NCI-H2227 treated with DMSO at 0.1 percent for 48 hours (cell line): ENCODE measurements around the gene GIT2.
"Not testable (repeated sequence)": the region's sequence is repeated elsewhere in the genome, so short reads cannot be mapped to it uniquely, and the experiment has no call there.

Experiments used
- DNase-seq: peaks from one replicate; lab custom pipeline; 2025; lab: John Stamatoyannopoulos, UW

The GIT2 gene

DNA sequence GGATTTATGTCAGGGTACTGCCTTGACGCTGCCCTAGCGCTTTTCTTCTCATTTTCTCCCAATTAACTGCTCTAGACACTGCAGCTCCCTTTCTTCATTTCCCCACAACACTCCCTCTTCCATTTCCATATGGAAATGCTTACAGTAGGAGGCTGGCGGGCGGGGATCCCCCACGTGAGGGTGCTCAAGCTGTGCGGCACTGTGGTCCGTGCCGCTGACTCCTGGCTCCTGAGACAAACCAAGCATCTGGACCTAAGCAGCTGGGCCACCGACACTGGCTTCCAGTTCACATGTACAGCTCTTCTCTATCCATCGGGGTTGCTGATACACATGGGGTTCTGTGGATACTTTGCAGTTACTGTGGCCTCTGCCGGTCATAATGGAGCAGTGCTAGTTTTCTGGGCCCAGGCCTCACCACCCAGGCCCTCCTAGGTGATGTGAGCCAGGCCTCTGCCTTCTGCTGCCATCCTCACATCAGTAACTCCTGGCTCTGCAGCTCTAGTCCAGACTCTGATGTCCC, 75.8 kb downstream of the GIT2 start:
- no peak for DNase-seq

DNA sequence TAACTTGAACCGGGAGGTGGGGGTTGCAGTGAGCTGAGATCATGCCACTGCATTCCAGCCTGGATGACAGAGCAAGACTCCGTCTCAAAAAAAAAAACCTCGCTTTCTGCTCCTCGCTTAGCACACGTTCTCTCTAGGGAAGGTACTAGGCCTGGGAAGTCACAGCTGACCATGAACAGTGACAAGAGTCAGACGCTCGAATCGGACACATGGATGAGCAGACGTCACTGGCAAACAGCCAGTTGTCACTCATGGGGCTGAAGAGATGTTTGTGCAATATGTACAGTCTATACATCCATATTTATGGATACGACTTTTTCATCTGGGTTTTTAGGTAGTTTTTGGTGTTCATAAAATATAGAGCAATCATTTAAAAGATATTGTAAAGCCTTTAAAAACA, 76.7 kb downstream of the GIT2 start:
- DNase-seq: no peak

DNA sequence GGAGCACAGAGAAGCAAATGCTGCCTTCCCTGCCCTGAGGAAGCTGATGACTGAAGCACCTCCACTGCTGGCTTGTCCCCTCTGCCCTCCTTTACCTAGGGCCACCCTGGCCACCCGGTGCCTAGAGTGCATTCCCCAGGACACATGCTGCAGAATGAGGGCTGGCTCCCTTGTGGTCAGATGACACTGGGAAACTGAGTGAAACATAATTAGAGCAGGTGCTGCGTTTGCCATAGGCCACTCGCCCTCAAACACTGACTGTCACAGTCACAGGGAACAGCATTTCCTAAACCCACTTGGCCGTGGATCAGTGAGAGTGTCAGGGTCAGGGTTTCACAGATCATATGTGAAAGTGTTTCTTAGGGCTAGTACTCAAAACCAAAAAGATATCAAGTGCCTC, 80.1 kb downstream of the GIT2 start:
- no peak for DNase-seq

DNA sequence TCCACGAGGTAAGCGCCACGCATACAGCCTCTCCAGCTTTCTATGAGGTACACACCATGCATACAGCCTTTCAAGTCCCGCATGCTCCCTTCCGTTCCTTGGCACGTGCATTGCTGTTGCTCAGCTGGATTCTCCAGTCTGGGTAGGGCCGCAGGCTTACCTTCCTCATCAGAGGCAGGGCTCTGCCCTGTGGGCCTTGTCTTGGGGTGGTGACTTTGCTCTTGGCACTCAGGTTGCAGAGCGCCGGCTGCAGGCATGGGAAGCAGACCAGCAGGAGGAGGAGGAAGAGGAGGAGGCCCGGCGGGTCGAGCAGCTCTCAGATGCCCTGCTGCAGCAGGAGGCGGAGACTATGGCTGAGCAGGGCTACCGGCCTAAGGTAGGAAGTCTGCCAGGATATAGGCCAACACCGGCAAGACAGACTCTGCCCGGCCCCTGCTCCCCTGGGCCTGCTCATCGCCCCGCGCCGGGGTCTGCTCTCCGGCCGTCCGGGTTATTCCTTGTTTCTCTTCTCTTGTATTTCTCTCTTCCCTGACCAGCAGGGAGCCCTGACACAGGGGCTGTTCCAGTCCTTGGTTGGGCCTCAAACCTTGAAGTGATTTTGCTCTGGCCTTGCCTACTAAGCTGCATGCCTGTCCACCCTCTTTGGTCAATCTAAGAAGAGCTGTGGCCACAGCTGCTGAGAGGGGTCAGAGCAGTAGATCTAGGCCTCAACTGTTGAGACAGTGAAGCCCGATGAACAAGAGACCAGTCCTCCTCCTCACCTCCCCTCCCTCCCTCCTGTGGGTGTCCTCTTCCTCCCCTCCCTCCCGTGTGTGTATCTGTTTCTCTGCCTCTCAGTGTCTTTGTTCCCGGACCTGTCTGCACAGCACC, 80.8 kb downstream of the GIT2 start:
- DNase-seq: no peak

DNA sequence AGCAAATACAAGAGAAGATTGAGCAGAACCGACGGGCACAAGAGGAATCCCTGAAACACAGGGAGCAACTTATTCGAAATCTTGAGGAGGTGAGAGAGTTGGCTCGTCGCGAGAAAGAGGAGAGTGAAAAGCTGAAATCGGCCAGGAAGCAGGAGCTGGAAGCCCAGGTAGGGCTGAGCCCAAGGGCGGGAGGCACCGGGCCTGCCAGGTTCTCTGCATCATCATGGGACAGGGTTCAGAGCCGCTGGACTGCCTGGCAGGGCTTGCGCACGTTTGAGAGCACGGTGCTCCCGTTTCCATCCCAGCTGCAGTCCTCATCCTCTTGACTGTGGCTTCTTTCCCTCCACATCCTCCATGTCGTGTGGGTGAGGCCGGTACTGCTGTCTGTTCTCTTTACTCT, 81.7 kb downstream of the GIT2 start:
- DNase-seq: no peak

DNA sequence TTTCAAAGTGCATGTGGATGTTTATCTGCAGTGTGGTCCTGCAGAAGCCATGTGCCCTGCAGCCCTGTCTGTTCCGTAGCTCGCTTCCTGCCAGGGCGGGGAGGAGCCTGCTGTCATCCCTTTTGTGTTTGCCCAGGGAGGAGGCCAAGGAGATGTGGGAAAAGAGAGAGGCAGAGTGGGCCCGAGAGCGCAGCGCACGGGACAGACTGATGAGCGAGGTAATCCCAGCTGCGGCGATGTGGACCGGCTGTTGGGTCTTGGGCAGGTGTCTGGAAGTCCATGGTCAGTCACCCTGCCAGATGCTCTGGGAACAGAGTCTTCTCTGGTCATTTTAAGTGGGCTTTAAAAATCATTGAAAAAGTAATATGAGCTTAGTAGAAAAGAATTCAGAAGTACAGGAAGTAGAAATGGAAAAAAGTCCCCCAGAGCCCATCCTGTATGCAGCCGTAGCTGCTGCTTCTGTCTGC, 83.3 kb downstream of the GIT2 start:
- no peak for DNase-seq

DNA sequence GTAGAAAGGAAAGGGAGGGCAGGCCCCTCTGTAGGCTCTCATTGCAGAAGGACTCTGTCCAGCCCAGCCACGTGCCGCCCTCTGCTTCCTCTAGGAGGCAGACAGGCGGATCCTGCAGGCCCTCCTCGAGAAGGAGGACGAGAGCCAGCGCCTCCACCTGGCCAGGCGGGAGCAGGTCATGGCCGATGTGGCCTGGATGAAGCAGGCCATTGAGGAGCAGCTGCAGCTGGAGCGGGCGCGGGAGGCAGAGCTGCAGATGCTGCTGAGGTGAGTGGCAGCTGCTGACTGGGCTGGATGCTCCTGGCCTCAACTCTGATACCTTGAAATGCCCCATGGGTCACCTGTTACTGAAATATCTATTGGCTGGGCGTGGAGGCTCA, 85.2 kb downstream of the GIT2 start:
- DNase-seq: no peak

DNA sequence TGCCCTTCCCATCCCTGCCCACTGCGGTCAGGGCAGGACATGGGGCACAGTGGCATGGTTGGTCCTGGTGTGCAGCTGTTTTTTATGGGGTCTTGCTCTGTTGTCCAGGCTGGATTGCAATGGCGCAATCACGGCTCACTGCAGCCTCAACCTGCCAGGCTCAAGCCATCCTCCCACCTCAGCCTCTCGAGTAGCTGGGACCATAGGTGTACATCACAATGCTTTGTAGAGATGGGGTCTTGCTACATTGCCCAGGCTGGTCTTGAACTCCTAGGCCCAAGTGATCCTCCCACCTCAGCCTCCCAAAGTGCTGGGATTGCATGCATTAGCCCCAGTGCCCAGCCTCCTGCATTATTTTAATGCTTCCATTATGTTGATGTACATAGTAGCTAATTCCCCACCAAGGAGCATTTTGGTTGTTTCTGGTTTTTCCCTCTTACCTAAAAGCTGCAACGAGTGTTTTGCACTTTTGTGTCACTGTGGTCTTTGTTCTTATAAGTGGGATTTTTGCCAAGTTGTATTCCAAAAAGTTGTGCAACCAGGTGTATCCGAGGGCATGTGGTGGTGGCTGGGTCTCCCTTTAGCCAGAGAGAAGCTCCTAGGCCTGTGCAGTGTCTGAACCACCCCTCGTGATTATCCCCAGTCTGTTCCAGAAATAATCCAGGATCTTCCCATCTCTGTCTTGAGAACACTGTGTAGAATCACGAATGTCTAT, 85.8 kb downstream of the GIT2 start:
- no peak for DNase-seq

DNA sequence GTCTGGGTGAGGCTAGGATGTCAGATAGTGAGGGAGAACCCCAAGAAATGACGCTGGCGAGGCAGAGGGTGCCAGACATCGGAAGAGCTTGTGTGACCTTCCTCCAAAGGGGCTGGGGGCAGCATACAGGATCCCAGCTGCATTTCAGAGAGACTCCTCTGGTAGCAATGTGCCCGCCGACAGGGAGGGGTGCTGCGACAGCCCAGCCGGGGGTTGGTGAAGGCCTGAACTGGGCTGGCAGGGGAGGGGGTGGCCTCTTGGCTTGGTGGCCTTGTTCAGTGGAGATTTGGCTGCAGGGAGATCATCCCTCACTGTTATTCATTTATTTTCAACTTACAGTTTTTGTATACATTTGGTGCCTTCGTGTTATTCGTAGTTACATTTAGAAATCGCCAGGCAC, 90.9 kb downstream of the GIT2 start:
- no peak for DNase-seq

DNA sequence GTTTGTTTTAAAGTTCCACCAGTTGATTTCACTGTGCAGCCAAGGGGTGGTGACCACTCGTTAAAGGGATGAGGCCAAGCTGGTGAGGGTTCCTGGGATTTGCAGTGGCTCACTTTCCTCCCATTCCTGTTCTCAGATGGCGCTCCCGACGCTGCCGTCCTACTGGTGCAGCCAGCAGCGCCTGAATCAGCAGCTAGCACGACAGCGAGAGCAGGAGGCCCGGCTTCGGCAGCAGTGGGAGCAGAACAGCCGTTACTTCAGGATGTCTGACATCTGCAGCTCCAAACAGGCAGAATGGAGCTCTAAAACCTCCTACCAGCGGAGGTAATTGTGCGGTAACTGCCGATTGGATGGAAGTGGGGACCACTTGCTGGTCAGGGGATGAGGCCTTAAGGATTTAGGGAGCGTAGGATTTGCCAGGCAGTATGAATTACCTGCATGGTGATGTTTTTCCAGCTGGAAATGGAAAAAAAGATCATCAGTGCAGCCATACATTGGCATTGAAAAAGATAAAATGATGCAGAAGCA, 93.2 kb downstream of the GIT2 start:
- no peak for DNase-seq

DNA sequence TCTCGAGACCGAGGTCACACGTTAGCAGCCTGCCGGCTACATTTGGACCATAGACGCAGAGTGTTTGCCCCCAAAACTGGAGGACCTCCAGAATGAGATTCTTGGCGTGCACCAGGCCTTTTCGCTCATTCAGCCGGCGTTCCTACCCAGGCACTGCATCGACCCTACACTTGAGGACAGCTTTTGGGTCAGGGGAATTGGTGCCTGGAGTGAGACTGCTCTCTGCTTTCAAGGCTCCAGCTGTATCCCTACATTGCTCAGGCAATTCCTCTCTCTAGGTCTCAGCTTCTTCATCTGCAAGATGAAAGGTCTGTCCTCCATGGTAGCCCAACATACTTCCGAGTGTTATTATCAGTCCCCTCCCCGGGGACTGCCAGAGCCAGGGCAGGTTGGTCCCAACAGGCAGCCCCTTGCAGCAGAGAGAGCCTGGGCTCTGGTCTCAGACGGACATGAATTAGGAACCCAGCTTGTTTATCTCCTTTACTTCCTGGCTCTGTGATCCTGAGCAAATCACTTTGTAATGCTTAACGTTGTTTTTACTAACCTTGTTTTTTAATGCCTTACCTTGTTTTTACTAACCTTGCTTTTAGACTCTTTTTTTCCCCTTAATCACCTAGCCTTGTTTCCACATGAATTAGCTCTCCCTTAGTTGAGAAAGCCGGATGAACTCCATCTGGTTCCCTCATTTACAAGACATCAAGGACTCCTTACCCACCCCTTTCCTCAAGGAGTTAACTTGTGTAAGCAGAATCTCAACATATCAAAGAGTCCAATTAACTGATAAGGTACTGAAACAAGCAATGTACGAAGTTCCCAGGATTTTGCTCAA, 95.2 kb downstream of the GIT2 start:
- peak; percentile 50 for DNase-seq

DNA sequence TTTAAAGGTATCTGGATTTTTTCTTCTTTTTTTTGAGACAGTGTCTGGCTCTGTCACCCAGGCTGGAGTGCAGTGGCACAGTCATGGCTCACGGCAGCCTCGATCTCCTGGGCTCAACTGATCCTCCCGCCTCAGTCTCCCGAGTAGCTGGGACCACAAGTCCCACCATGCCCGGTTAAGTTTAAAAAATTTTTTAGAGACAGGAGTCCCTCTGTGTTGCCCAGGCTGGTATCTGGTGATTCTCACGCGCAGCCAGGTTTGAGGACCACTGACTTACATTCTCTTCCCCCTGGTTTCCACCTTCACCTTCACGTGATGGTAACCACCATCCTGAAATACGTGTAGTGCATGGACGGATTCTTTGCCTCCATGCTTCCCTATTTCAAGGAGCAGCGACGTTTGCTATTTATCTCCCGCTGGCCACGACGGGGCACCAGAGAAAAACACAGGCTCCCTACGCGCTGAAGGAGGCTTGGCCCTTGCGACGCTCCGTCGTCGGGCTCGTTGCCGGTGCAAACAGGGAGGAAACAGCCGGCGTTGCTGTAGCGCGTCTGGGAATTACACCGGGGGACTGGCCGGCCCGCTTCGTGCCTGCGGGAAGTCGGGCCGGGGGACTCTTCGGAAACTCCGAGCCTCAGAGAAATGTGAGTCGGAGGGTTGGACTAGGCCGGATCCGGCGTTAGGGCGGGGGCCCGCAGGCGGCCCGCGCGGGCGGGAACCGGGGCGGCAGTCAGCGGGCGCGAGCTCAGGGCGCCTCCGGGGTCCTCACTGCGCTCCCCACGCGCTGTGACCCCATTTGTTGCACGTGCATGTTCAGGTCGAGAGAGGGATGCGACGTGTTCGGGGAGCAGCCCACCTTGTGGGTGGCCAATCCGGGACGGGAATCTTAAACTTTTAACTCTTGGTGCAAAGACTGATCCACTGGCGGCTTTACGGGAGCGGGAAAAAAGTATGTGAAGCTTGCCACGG, 96.1 kb downstream of the GIT2 start, which contains the start of gene TCHP:
TSS of gene TCHP (plus strand) at position 492 of the 969 bp plus-strand sequence. CDS start 2,753 bp downstream, outside the sequence.
- DNase-seq: peak; percentile 80

DNA sequence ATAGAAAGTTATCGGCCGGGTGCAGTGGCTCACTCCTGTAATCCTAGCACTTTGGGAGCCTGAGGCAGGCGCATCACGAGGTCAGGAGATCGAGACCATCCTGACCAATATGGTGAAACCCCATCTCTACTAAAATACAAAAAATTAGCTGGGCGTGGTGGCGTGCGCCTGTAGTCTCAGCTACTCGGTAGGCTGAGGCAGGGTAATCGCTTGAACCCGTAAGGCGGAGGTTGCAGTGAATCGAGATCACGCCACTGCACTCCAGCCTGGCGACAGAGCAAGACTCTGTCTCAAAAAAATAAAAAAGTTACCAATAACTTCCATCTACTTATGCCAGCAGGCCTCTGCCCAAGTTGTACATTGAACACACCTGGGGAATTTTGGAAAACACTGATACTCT, 96.8 kb downstream of the GIT2 start:
- DNase-seq: not testable (repeated sequence)

DNA sequence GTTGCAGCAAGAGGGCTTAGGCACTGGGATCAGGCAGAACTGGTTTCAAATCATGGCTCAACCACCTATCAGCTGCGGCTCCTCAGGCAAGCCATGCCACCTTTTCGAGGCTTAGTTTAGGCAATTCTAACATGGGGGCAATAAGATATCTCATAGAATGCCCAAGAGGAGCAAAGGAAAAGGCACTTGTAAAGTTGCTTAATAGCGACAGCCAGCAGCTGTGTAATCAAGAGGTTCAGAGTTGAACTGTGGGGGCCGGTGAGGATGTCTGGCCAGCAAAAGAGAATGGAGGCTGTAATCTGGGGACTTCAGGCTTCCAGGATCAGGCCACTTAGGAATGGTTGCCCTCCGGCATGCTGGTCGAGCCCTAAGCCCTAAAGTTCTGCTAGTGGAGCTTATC, 99.1 kb downstream of the GIT2 start:
- DNase-seq: no peak

DNA sequence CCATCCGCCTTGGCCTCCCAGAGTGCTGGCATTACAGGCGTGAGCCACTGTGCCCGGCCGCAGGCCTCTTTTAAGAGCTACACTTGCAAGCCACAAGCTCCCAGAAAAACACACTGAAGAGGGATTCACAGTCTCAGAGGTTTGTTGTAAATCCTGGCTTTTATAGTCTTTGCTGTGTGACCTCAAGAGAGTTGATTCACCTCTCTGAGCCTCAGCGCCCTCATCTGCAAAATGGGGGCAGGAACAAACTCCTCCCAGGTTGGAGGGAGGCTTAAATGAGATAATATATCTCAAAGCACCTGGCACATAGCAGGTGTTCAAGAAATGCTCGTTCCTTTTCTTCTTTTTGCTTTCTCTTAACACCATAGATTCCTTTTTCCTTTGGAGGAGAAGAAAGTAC, 100.0 kb downstream of the GIT2 start:
- DNase-seq: no peak

DNA sequence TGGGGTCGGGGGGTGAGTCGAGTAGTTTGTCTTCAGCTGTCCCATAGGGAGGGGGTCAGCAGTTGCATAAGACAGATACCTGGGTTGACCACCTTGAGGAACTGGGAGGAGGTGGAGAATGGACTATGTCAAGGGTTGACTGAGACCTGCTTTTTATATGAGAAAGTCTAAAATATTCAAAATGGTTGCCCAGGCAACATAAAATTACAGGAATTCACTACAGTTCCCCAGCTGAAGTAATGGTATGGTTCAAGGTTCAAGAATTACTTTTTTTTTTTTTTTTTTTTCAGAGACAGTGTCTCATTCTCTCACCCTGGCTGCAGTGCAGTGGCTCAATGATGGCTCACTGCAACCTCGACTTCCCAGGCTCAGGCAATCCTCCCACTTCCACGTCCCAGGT, 101.2 kb downstream of the GIT2 start:
- no peak for DNase-seq

DNA sequence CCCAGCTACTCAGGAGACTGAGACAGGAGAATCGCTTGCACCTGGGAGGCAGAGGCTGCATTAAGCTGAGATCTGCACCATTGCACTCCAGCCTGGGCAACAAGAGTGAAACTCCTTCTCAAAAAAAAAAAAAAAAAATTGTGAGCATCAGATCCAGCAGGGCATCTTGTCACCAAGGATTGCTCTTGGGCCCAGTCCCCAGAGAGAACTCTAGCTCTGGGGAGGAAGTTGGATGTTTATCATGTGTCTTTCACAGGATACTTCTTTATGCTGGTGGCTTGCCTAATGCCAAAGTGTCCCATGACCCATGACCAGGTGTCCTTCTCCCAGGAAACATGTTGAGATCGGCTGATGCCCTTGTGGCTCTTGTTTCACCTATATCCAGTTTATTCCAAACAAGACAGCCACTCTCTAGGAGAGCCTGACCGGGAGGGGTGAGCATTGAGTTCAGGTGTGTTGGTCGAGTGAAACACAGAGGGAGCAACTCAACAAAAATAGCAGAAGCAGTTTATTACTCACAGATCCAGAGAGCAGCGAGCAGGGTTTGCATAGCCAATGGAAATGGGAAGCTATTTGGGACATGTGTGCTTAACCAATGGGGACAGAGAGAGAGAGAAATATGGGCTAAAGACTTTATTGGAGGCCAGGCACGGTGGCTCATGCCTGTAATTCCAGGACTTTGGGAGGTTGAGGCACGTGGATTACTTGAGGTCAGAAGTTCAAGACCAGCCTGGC, 102.7 kb downstream of the GIT2 start:
- no peak for DNase-seq

DNA sequence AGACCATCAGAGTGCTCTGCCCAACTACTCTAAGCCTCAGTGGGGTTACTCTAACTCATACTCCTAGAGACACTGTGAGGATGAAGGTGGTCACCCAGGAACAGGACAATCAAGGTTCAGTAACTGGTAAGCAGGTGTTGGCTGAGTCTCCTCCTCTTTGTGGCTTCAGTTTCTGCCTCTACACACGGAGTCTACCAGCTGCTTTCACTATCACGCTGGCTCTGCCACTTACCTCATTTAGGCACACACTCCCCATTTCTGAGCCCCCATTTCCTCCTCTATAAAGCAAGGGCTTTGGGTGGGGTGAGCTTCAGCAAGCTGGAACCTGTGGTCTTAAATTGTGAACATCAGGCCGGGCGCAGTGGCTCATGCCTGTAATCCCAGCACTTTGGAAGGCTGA, 103.4 kb downstream of the GIT2 start:
- no peak for DNase-seq

DNA sequence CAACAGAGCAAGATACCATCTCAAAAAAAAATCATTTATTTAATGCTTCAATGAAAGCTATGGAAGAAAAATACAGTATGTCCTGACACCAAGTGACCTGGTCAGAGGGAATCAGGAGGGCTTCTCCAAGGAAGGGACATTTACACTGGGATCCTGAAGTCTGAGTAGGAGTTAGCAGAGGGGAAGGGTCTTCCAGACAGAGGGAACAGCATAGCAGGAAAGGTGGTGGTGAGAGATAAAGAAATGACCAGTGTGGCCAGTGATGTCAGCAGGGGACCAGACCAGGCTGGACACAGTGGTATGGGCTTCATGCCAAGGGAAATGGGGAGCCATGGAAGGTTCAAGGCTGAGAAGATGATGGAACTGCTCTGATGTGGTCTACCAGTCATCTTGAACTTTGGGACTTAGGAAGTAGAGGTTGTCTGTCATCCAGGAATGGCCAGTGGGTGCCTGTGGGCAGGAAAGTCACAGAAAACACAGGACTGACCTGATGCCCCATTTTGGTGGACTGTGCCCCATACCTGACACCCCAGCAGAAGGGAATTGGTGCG, 103.9 kb downstream of the GIT2 start:
- DNase-seq: no peak

DNA sequence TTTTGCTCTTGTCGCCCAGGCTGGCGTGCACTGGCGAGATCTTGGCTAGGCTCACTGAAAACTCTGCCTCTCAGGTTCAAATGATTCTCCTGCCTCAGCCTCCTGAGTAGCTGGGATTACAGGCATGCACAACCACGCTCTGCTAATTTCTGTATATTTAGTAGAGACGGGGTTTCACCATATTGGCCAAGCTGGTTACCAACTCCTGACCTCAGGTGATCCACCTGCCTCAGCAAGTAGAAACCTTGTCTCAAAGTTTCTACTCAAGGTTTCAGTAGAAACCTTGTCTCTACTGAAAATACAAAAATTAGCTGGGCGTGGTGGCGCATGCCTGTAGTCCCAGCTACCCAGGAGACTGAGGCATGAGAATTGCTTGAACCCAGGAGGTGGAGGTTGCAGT, 104.4 kb downstream of the GIT2 start:
- not testable (repeated sequence) for DNase-seq
